Measurements from ENCODE around the gene SETBP1.

GRCh38 chr18:45111502-45111848 is 430.8 kb downstream of the SETBP1 start:
- TF ChIP-seq GLIS3 (CRISPR knock-in tag; IDR thresholded peaks at IDR 0.05) (no peak), ZNF70 (CRISPR knock-in tag; IDR thresholded peaks at IDR 0.05) (no peak), POU6F1 (CRISPR knock-in tag; IDR thresholded peaks at IDR 0.05; ENCODE audit: borderline replicate concordance, low read depth) (no peak), SNAI2 (CRISPR knock-in tag; IDR thresholded peaks at IDR 0.05) (no peak), PATZ1 (CRISPR knock-in tag; IDR thresholded peaks at IDR 0.05; ENCODE audit: borderline replicate concordance) (no peak), ZNF8 (CRISPR knock-in tag; IDR thresholded peaks at IDR 0.05) (no peak)

Data from SK-N-SH treated with all-trans-retinoic acid at 6 μM for 48 hours (cell line).